Measurements from ENCODE around the gene JSRP1. TPM values are rescaled to one million over a fixed set of nuclear protein-coding genes. Genes with fewer than 3 reads are reported as not detected.

JSRP1 gene
- total RNA-seq, 1 donor from 2014 or later: 0.36 TPM

- Histone ChIP-seq H3K36me3 (peaks cover 26% of the 10 kb centered on the region), H3K27me3 (ENCODE audit: low read depth) (no peaks in the 10 kb centered on the region), H3K9me3 (replicated peaks) (no peaks in the 10 kb centered on the region), H3K4me3 (peak overlapping the region; percentile 99), H3K27ac (replicated peaks) (peak overlapping the region; percentile 98), H3K4me1 (peaks cover 72% of the 10 kb centered on the region)
- intact Hi-C loops (cut with micrococcal nuclease): no loop called here
- peak; percentile 90 for DNase-seq
- TF ChIP-seq CTCF (IDR thresholded peaks at IDR 0.05; ENCODE audit: borderline replicate concordance): no peak
Measured at GRCh38 chr19:2270423-2271233, 14.4 kb upstream of the JSRP1 start.

GRCh38 chr19:2270157-2270422 lies 13.9 kb upstream of the JSRP1 start:
- no peak for TF ChIP-seq CTCF (IDR thresholded peaks at IDR 0.05; ENCODE audit: borderline replicate concordance)
- Histone ChIP-seq H3K9me3 (replicated peaks) (no peaks in the 10 kb centered on the region), H3K4me3 (peak overlapping the region; percentile 99), H3K4me1 (peaks cover 67% of the 10 kb centered on the region), H3K36me3 (peaks cover 26% of the 10 kb centered on the region), H3K27me3 (ENCODE audit: low read depth) (no peaks in the 10 kb centered on the region), H3K27ac (replicated peaks) (peak overlapping the region; percentile 98)
- DNase-seq: peak; percentile 61
- intact Hi-C loops (cut with micrococcal nuclease): no loop called here

- Histone ChIP-seq H3K27me3 (ENCODE audit: low read depth) (no peaks in the 10 kb centered on the region), H3K36me3 (peaks cover 26% of the 10 kb centered on the region), H3K27ac (replicated peaks) (peak overlapping the region; percentile 98), H3K4me3 (peak overlapping the region; percentile 99), H3K9me3 (replicated peaks) (no peaks in the 10 kb centered on the region), H3K4me1 (peaks cover 64% of the 10 kb centered on the region)
- peak; percentile 99 for DNase-seq
- TF ChIP-seq CTCF (IDR thresholded peaks at IDR 0.05; ENCODE audit: borderline replicate concordance): peak; percentile 29
- intact Hi-C loops (cut with micrococcal nuclease): no loop called here
Measured at GRCh38 chr19:2269244-2270156, 13.3 kb upstream of the JSRP1 start.

GRCh38 chr19:2268861-2269243 lies 12.6 kb upstream of the JSRP1 start:
- no peak for TF ChIP-seq CTCF (IDR thresholded peaks at IDR 0.05; ENCODE audit: borderline replicate concordance)
- Histone ChIP-seq H3K27me3 (ENCODE audit: low read depth) (no peaks in the 10 kb centered on the region), H3K4me3 (peak overlapping the region; percentile 99), H3K4me1 (peaks cover 57% of the 10 kb centered on the region), H3K27ac (replicated peaks) (peak overlapping the region; percentile 98), H3K9me3 (replicated peaks) (no peaks in the 10 kb centered on the region), H3K36me3 (peaks cover 26% of the 10 kb centered on the region)
- DNase-seq: no peak
- intact Hi-C loops (cut with micrococcal nuclease): no loop called here

- no peak for TF ChIP-seq CTCF (IDR thresholded peaks at IDR 0.05; ENCODE audit: borderline replicate concordance)
- Histone ChIP-seq H3K4me3 (peak overlapping the region; percentile 99), H3K27me3 (ENCODE audit: low read depth) (no peaks in the 10 kb centered on the region), H3K36me3 (peaks cover 25% of the 10 kb centered on the region), H3K4me1 (peaks cover 53% of the 10 kb centered on the region), H3K27ac (replicated peaks) (peak overlapping the region; percentile 98), H3K9me3 (replicated peaks) (no peaks in the 10 kb centered on the region)
- intact Hi-C loops (cut with micrococcal nuclease): no loop called here
- DNase-seq: no peak
Measured at GRCh38 chr19:2268480-2268830, 12.2 kb upstream of the JSRP1 start.
